Choroid plexus epithelial cell (primary cell): ENCODE measurements around the gene HAUS3.

Source experiments
- DNase-seq: peaks from one replicate; pipeline ENCODE4 v3.0.0-alpha.2; 2010; ENCODE audit warnings: low read depth
- H3K4me3 ChIP-seq: 2 replicates; pipeline ENCODE4 v1.5.1; 2011; ENCODE audit warnings: low read depth, mild to moderate bottlenecking, control low read depth, low read length, moderate library complexity
- TF ChIP-seq, protein P1 (sequence below): conservative IDR thresholded peaks from 2 replicates; pipeline ENCODE4 v1.5.1; 2011; ENCODE audit warnings: low read depth, mild to moderate bottlenecking, control low read depth, inconsistent platforms, low read length, moderate library complexity

The HAUS3 gene

DNA sequence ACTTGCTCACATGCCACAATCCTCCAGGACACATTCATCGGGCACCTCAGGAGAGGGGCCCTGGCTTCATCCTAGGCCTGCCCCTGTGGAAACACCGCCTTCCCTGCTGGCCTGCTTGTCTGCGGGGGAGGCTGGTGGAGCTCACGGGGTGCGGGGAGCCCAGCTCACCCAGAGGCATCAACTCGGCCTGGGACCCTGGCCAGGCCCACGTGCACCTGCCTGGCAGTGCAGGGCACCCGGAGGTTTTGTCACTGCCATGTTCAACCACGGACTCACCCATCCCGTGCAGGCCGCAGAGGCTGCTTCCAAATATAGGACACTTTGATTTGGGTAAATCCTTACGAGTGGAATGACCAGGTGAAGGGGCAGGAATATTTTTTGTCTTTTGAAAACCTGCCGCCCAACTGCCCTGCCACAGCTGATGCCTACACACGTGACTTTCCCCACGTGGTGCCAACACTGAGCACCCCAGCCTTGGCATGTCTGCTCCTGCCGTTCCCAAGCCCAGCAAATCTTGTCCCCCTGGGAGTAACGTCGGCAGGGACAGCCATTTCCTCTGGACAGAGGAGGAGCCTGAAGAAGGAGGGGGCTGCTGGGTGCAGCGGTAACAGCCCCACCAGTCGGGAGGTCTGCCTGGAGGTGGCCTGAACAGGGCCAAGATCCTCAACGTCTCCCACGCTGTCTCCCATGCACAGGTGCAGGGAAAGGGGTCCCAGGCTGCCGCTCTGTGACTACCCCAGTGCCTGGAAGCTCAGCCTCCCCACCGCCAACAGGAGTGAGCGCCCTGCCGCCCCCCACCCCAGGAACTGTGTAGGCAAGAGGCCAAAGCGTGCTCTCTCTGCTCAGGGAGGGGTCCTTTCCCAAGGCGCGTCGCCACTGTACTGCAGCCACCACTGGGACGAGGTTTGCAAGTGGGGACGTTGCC is 11.5 kb upstream of the HAUS3 start:
- no peak for DNase-seq

DNA sequence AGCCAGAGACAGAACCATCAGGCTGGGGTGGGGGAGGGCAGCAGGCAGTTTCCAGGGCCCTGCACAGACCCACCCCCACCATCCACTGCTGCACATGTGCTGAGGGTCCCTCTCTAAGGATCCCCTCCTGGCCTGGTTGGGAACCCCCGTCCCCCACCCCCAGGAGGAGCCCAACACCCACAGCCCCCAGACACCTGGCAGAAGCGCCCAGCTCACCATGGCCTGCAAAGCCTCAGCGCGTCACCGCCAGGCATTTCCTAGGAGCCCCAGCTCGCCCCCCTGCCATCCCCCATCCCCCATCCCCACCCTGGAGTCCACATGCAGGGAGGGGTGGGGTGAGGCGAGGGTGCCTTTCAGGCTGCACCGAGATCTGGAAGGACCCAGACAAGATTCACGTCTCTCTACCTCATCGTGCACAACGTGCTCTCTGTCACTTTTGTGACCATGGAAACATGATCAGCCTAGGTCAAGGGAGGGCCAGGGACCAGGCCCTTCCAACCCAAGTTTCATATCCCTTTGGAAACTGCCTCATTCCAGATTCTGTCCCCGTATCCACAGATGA is 10.7 kb upstream of the HAUS3 start:
- TF ChIP-seq, protein P1, sequence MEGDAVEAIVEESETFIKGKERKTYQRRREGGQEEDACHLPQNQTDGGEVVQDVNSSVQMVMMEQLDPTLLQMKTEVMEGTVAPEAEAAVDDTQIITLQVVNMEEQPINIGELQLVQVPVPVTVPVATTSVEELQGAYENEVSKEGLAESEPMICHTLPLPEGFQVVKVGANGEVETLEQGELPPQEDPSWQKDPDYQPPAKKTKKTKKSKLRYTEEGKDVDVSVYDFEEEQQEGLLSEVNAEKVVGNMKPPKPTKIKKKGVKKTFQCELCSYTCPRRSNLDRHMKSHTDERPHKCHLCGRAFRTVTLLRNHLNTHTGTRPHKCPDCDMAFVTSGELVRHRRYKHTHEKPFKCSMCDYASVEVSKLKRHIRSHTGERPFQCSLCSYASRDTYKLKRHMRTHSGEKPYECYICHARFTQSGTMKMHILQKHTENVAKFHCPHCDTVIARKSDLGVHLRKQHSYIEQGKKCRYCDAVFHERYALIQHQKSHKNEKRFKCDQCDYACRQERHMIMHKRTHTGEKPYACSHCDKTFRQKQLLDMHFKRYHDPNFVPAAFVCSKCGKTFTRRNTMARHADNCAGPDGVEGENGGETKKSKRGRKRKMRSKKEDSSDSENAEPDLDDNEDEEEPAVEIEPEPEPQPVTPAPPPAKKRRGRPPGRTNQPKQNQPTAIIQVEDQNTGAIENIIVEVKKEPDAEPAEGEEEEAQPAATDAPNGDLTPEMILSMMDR, result no peak
- H3K4me3 ChIP-seq, result no peak overlapping the region
- DNase-seq, result no peak

More for the DNA sequence above, 11.5 kb upstream of the HAUS3 start:
- H3K4me3 ChIP-seq, result no peak overlapping the region
- TF ChIP-seq, protein P1, result no peak

DNA sequence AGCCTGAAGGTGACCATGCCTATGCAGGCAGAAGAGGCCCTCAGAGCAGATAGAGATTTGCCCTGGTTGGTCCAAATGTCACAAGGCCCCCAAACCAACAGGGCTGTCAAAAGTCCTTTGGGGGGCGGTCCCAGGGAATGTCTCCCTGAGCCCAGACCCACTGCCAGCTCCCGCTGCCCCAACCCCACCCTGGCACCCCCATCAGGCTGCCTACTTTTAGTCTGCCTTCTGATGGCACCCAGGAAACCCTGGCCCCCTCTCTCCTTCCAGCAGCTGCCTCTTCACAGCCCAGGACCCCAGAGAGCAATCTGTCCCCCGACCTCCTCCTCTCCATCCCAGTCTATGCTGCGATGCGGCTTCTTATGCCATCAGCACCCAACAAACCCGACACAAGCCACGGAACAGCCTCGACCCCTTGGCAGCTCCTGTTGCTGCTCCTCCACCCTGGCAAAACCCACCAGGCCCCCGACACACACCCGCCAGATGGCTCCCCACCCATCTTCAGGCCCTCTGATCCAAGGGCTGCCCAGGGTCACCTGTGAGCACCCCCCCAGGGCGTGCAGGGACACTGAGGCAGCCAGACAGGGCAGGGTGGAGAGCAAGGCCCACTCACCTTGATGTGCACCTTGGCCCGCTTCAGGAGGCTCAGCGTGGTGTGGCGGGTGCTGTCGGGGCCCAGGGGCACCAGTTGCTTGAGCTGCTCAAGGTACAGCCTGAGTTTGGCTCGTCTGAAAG is 10.0 kb upstream of the HAUS3 start:
- TF ChIP-seq, protein P1, result no peak
- no peak for DNase-seq
- no peak overlapping the region for H3K4me3 ChIP-seq

DNA sequence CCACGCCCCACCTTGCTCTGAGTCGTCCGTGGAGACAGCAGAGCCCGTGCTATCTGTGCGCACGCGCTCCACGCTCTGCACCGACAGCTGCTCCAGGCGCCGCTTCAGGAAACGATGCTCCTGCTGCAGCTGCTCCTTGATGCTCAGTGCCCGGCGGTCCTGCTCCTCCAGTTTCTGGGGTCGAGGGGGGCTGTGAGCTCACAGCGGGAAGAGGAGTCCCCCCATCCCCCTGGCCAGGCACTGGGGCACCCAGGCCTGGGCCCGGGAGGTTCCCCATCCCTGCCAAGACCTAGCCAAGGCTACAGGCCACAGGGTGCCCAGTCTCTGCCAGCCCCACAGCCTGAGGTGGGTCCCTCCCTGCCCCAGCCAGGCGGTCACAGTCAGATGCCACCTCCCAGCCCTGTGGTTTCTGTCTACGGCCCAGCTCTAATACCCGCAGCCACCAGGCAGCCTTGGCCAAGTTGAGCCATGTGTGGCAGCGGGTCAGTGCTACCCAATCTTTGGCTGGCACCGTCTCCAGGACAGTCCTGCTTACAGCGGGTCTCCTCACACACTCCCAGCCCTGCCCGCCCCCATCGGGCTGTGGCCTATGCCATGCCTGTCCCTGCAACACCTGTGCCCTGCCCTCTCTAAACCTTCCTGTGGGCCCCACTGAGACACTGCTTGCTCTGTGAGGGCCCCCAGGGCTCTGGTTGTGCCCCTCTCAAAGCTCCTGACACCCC is 9.3 kb upstream of the HAUS3 start:
- H3K4me3 ChIP-seq, result no peak overlapping the region
- no peak for DNase-seq
- TF ChIP-seq, protein P1, result no peak

DNA sequence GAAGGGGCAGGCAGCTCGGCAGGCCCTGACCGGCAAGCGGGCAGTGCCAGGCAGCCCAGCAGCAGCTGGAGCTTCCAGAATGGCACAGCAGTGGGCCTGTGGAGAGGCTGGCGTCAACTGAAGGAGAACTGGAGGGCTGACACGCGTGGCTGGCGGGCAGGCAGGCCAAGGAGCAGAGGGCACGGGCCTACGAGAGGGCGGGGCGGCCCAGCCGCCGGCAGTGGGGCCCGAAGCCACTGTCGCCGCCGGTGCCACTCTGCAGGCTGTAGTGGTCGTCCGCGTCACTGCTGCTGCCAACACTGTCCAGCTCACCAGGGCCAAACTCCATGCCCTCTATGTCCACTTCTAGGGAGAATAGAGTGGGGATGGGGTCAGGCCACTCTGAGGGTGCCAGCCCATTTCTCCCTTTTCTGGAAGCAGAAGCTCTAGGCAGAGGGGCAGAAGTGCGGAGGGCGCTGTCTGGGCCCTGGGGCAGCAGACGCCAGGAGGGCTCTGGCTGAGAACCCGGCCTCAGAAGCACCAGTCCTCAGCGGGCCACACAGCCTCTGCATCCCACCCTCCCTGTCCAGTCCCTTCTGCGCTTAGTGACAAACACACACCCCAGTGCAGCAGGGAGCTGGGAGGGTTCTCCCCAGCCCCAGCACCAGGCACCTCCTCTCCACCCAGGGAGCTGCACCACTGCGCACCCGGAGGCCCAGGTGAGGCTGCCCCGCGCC is 8.6 kb upstream of the HAUS3 start:
- no peak overlapping the region for H3K4me3 ChIP-seq
- TF ChIP-seq, protein P1, result no peak
- no peak for DNase-seq
